Erythroblast (primary cell): ENCODE data around the gene GAPDH.

ENCODE experiments used
- GATA1 ChIP-seq: IDR thresholded peaks from 2 replicates; pipeline ENCODE4 v1.6.1; 2011; ENCODE audit warnings: low read depth, mild to moderate bottlenecking, control low read depth, low read length, moderate library complexity
- POLR2A ChIP-seq: IDR thresholded peaks from 2 replicates; pipeline ENCODE4 v1.6.1; 2011; ENCODE audit warnings: mild to moderate bottlenecking, low read length

- TF ChIP-seq POLR2A (no peak), GATA1 (no peak)
These were observed 15.4 kb downstream of the GAPDH start for GRCh38 chr12:6549684-6550151.
